Mucosa of rectum (tissue), 2 donors: ENCODE results near the gene TBX1.

Experiments
- H3K27ac ChIP-seq, 2 donors: one replicate each; pipeline ENCODE4 v1.7.0; 2013; ENCODE audit warnings: inconsistent platforms in 2 of 2, low read depth in 2 of 2, low read length in 2 of 2
- H3K27me3 ChIP-seq, 2 donors: one replicate each; pipeline ENCODE4 v1.7.0; 2013; ENCODE audit warnings: low read length in 2 of 2; ENCODE audit not compliant: control insufficient read depth in 2 of 2, insufficient read depth in 2 of 2
- H3K36me3 ChIP-seq, 2 donors: one replicate each; pipeline ENCODE4 v1.7.0; 2013; ENCODE audit warnings: low read length in 2 of 2; ENCODE audit not compliant: control insufficient read depth in 2 of 2, insufficient read depth in 2 of 2
- H3K4me1 ChIP-seq, 2 donors: one replicate each; pipeline ENCODE4 v1.7.0; 2013; ENCODE audit warnings: low read length in 2 of 2, mild to moderate bottlenecking in 1 of 2; ENCODE audit not compliant: control insufficient read depth in 2 of 2, insufficient read depth in 2 of 2
- H3K4me3 ChIP-seq, 2 donors: one replicate each; pipeline ENCODE4 v1.7.0; 2013; ENCODE audit warnings: low read length in 2 of 2
- H3K9ac ChIP-seq, 2 donors: one replicate each; pipeline ENCODE4 v1.7.0; 2013; ENCODE audit warnings: low read length in 2 of 2, low read depth in 1 of 2, mild to moderate bottlenecking in 1 of 2
- H3K9me3 ChIP-seq, 2 donors: one replicate each; pipeline ENCODE4 v1.7.0; 2013; ENCODE audit warnings: low read length in 2 of 2; ENCODE audit not compliant: control insufficient read depth in 2 of 2
- donor health status: healthy.
- donor health status: Normal muscosa, but diverticular disease.

TBX1 gene

DNA sequence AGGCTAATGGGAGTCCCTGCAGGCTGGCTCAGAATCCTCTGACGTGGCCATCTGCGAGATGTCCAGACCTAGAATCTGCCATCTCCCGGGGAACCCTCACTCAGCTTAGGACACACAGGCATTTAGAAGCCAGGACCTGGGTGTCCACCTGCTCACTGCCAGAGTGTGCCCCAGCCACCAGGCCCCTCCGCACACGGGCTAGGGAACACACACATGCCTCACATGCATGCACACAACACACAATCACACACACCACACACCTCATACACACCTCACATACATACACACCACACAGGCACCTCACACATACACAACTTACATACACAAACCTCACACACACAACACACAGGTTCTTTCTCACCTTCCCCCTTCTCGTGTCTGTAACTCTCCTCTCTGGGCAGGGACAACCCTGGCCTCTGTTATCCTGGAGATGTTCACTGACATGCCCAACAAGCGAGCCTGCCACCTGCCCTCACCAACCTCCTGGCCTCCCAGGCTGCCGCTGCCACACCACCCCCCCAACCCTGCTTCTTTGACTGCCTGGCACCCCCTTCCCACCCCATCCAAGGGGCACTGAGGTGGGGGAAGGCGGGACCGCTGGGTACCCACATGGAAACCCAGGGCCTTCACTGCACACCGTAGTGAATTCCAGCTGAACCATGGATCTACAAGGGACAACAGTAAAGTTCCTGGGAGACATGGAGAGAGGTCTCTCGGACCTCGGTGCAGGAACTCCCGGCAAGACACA lies 56.0 kb downstream of the TBX1 start:
- no peak overlapping the region for H3K4me3 ChIP-seq
- no peaks in the 10 kb centered on the region for H3K4me1 ChIP-seq
- H3K36me3 ChIP-seq = no peaks in the 10 kb centered on the region
- no peak overlapping the region for H3K9ac ChIP-seq
- no peak overlapping the region for H3K27ac ChIP-seq
- no peaks in the 10 kb centered on the region for H3K9me3 ChIP-seq
- H3K27me3 ChIP-seq = no peaks in the 10 kb centered on the region
